Measurements from ENCODE around the gene IFT43. TPM values are rescaled to one million over a fixed set of nuclear protein-coding genes. Genes with fewer than 3 reads are reported as not detected.

Gene IFT43
- total RNA-seq, 1 donor, result 26.8 TPM

DNA sequence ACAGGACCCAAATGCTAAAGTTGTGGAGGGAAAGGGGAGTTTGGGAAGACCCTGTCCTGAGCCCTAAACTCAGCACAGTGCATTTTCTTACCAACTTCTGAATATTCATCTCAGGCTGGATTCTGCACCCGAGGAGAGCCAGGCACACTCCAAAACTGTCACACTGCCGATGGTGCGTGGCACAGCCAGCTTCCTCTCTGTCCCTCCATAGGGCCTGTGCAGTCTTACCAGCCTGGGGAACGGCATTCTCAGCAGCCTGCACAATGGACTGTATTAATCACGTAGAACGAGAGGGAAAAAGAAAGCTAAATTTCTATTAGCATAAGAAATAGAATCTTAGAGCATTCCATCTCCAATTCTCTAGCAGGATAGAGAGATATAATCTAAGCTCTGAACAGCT is 94.9 kb downstream of the IFT43 start:
- no peak overlapping the region for H3K4me3 ChIP-seq (ENCODE audit: low read depth, low read length)
- DNase-seq (ENCODE audit: low read depth), result no peak
- TF ChIP-seq, protein P1, sequence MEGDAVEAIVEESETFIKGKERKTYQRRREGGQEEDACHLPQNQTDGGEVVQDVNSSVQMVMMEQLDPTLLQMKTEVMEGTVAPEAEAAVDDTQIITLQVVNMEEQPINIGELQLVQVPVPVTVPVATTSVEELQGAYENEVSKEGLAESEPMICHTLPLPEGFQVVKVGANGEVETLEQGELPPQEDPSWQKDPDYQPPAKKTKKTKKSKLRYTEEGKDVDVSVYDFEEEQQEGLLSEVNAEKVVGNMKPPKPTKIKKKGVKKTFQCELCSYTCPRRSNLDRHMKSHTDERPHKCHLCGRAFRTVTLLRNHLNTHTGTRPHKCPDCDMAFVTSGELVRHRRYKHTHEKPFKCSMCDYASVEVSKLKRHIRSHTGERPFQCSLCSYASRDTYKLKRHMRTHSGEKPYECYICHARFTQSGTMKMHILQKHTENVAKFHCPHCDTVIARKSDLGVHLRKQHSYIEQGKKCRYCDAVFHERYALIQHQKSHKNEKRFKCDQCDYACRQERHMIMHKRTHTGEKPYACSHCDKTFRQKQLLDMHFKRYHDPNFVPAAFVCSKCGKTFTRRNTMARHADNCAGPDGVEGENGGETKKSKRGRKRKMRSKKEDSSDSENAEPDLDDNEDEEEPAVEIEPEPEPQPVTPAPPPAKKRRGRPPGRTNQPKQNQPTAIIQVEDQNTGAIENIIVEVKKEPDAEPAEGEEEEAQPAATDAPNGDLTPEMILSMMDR (IDR thresholded peaks at IDR 0.05; ENCODE audit: insufficient read depth, low read length), result no peak

DNA sequence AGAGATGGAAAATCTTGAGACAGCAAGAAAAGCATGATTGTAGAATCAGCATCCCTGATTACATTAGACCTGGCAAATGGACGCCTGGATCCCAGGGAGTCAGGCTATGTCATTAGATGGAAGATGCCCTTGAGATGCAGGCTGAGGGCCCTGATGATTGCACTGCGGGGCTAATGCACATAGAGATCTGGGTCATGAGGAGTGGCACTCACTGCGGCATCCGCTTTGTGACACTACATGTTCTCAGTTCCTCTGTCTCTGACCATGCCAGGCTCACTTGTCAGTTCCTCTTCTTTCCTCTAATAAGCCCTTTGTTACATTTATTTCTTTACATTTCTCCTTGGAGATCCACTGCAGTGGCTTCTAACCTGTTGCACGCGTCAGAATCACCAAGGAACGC is 96.1 kb downstream of the IFT43 start:
- no peak for DNase-seq (ENCODE audit: low read depth)
- no peak overlapping the region for H3K4me3 ChIP-seq (ENCODE audit: low read depth, low read length)
- TF ChIP-seq, protein P1 (IDR thresholded peaks at IDR 0.05; ENCODE audit: insufficient read depth, low read length), result no peak

DNA sequence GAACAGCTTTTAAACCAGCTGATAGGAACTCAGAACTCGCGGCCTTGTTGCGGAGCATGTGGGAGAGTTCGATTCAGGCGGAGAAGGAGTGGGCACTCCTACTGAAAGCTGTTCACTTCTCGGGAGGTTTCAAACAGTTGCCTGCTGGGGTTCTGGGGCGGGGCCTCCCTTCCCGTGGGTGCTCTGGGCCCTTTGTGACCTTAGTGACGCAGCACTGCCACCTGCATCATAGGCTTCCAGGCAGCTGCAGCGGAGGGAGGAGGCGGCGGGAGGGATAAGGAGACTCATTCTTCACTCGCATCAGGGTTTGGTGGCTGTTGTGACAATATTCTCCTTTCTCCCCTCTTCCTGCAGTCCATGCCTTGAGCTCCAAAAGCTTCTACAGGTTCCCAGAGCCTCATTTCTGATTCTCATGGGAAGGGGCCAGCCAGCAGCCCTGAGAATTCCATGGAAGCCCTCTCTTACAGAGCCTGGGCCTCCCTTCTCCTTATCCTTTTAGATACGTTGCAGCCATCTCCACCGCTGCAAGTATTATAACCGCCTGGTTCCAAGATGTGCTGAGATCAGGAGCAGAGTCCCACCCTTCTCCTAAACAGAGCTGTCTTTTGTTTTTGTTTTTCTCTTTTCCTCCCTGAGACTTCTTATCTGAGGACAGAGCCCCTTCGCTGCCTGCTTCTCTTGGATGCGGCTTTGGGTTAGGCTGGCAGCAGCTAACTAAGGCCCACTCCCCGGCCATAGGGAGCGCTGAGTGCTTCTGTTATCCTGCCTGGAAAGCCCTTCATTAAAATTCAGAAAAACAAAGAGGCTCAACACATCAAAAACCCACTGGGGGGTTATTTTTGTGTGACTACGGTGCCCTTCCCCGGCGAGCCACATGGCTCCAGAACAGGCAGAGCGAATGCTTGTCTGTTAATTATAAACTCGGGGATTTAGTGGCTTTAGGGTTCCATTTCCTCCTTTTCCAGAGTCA is 98.5 kb downstream of the IFT43 start:
- DNase-seq (ENCODE audit: low read depth), result no peak
- H3K4me3 ChIP-seq (ENCODE audit: low read depth, low read length), result no peak overlapping the region
- TF ChIP-seq, protein P1 (IDR thresholded peaks at IDR 0.05; ENCODE audit: insufficient read depth, low read length), result no peak

DNA sequence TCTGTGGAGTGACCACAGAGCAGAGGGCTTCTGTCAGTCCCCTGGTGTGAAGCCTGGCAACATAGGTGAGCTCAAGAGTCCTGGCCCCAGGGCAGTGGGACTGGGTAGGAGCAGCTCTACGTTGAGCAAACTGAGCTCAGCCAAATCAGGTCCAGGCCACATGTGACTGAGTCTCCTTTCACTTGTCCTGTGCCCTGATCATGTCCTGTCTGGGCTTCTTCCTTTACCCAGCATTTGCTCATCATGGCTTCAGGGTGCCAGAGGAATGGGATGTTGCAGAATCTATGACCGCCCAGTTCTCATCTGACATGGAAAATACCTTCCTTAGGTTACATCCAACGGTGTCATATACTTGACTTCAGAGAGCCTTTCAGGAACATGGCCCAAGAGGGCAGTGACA is 99.8 kb downstream of the IFT43 start:
- TF ChIP-seq, protein P1 (IDR thresholded peaks at IDR 0.05; ENCODE audit: insufficient read depth, low read length), result no peak
- DNase-seq (ENCODE audit: low read depth), result no peak
- no peak overlapping the region for H3K4me3 ChIP-seq (ENCODE audit: low read depth, low read length)

DNA sequence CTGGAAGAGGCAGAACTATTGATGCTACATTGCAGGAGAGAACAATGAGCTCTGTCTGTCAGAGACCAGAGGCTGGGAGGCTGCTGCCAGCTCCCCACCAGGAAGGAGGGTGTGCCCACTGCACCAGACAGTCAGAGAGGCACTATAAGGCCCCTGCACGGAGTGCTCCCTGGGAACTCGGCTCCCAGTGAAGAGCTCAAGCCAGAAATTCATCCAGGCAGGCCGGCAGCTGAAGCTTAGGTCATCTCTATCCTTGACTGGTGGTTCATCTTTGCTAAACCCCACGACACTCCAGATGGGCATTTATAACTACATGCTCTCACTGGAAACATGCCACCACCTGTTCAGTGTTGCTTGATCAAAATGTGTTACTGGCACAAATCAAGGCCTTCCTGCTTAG is 101.1 kb downstream of the IFT43 start:
- no peak for DNase-seq (ENCODE audit: low read depth)
- H3K4me3 ChIP-seq (ENCODE audit: low read depth, low read length), result no peak overlapping the region
- TF ChIP-seq, protein P1 (IDR thresholded peaks at IDR 0.05; ENCODE audit: insufficient read depth, low read length), result no peak

DNA sequence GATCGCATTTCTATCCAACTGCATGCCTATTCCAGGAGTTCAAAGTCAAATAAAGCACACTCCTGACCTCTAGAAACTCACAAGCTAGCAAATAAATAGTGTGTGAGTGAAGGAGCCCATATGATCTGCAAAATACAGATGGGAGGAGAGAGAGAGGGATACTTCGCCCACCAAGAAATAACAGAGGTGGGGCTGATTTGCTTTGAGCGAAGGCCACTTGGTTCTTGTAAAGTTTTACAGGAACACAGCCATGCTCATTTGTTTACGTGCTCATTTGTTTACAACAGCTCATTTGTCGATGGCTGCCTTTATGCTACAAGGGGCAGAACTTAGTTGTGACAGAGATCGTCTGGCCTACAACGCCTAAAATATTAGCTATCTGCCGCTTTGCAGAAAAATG is 102.8 kb downstream of the IFT43 start:
- TF ChIP-seq, protein P1 (IDR thresholded peaks at IDR 0.05; ENCODE audit: insufficient read depth, low read length), result no peak
- H3K4me3 ChIP-seq (ENCODE audit: low read depth, low read length), result no peak overlapping the region
- DNase-seq (ENCODE audit: low read depth), result no peak
